T-cell (primary cell): ENCODE results near the gene PERM1. TPM values are rescaled to one million over a fixed set of nuclear protein-coding genes. Genes with fewer than 3 reads are reported as not detected.

Experiments
- ATAC-seq, 4 experiments: fragments of 200-7000 bp in 3 of 4; fragments of 150-1000 bp in 1 of 4; cut with Tn5 transposase; replicated peaks in 1 of 4; 1 replicate in 3 of 4; 2 replicates in 1 of 4; pipeline ENCODE4 v1.10.0; 2021; ENCODE audit warnings: moderate library complexity in 3 of 4, mild to moderate bottlenecking in 2 of 4, moderate number of reproducible peaks in 1 of 4
- CTCF ChIA-PET, 2 donors: fragments of 300-600 bp; sonication (Branson Sonifier 250); formaldehyde crosslinking; loops; one replicate each; lab custom pipeline; 2022; ENCODE audit warnings: antibody characterized with exemption in 2 of 2; lab: Charles Lee
- POLR2A ChIA-PET, 2 donors: fragments of 300-600 bp; sonication (Branson Sonifier 250); formaldehyde crosslinking; loops; one replicate each; lab custom pipeline; 2022; ENCODE audit warnings: antibody characterized with exemption in 2 of 2; lab: Charles Lee
- DNase-seq, 35 experiments: peaks; one replicate each; pipeline versions ENCODE4 v3.0.0 to v3.0.0-alpha.2; 2013 to 2023
- H3K27ac ChIP-seq: one replicate; pipeline ENCODE4 v1.5.1; 2013; ENCODE audit warnings: low read length
- H3K27me3 ChIP-seq, 2 experiments: replicated peaks in 1 of 2; 1 replicate in 1 of 2; 2 replicates in 1 of 2; pipeline versions ENCODE4 v1.6.1 to v1.7.0; 2013; ENCODE audit warnings: low read length in 1 of 2, mixed read lengths in 1 of 2; ENCODE audit not compliant: control insufficient read depth in 2 of 2, insufficient read depth in 2 of 2; ENCODE audit errors: extremely low read depth in 1 of 2
- H3K36me3 ChIP-seq, 2 donors: 1 replicate in 1 of 2; 2 replicates in 1 of 2; pipeline versions ENCODE4 v1.6.1 to v1.7.0; 2013; ENCODE audit warnings: low read length in 1 of 2; ENCODE audit not compliant: control insufficient read depth in 2 of 2, insufficient read depth in 1 of 2; ENCODE audit errors: extremely low read depth in 1 of 2
- H3K4me1 ChIP-seq, 2 experiments: 1 replicate in 1 of 2; 2 replicates in 1 of 2; pipeline versions ENCODE4 v1.6.1 to v1.7.0; 2013; ENCODE audit warnings: low read length in 2 of 2, mixed read lengths in 1 of 2; ENCODE audit not compliant: insufficient read depth in 2 of 2, control insufficient read depth in 1 of 2; ENCODE audit errors: extremely low read depth in 1 of 2
- H3K4me3 ChIP-seq, 2 donors: 1 replicate in 1 of 2; 2 replicates in 1 of 2; pipeline versions ENCODE4 v1.5.1 to v1.7.0; 2013; ENCODE audit warnings: mild to moderate bottlenecking in 2 of 2, low read length in 1 of 2, moderate library complexity in 1 of 2; ENCODE audit not compliant: control insufficient read depth in 1 of 2; ENCODE audit errors: extremely low read depth in 1 of 2
- H3K9me3 ChIP-seq: 2 replicates; pipeline ENCODE4 v1.7.0; 2013
- H3K27ac Mint-ChIP-seq, 2 donors: one replicate each; pipeline ENCODE4 v1.8.0; 2020 to 2021; ENCODE audit warnings: mild to moderate bottlenecking in 2 of 2, mixed read lengths in 2 of 2
- H3K27me3 Mint-ChIP-seq, 2 donors: one replicate each; pipeline ENCODE4 v1.8.0; 2021 to 2022; ENCODE audit warnings: mixed read lengths in 2 of 2
- H3K36me3 Mint-ChIP-seq: one replicate; pipeline ENCODE4 v1.8.0; 2021; ENCODE audit warnings: mixed read lengths
- H3K4me1 Mint-ChIP-seq, 3 donors: one replicate each; pipeline ENCODE4 v1.8.0; 2020 to 2022; ENCODE audit warnings: mixed read lengths in 3 of 3, mild to moderate bottlenecking in 1 of 3
- H3K4me3 Mint-ChIP-seq, 3 donors: one replicate each; pipeline ENCODE4 v1.8.0; 2020 to 2022; ENCODE audit warnings: mild to moderate bottlenecking in 3 of 3, mixed read lengths in 3 of 3, moderate library complexity in 3 of 3
- H3K9me3 Mint-ChIP-seq, 3 donors: one replicate each; pipeline ENCODE4 v1.8.0; 2020 to 2022; ENCODE audit warnings: mixed read lengths in 3 of 3
- WGBS: methylation state at CpG from one replicate; pipeline ENCODE4 v1.1.5; 2013; ENCODE audit warnings: missing lambda C conversion rate; ENCODE audit not compliant: insufficient coverage; 5-methylcytosine and 5-hydroxymethylcytosine counted together
- total RNA-seq, 35 experiments: library from RNA in 6 of 35; stranded (reverse) in 6 of 35; fragments of 120-200 nt in 1 of 35; gene quantifications; one replicate each; pipeline versions ENCODE4 v1.2.1 to v1.2.4 and lab custom pipeline; 2013 to 2026

PERM1 gene
- total RNA-seq, 5 donors from 2014 or later (not counting 1 experiment from before 2014, with no cell fraction given), result not detected

GRCh38 chr1:972726-973458 lies 9.0 kb downstream of the PERM1 start:
- no peaks in the 10 kb centered on the region for H3K9me3 ChIP-seq
- ATAC-seq, result no peak
- H3K4me3 ChIP-seq, result no peak overlapping the region
- no peaks in the 10 kb centered on the region for H3K36me3 ChIP-seq
- no peak overlapping the region for H3K4me3 Mint-ChIP-seq
- peaks cover 0 to 77% of the 10 kb centered on the region in 2 experiments for H3K27me3 ChIP-seq
- ChIA-PET POLR2A (no interaction called here), CTCF (no interaction called here)
- peaks cover 2 to 11% of the 10 kb centered on the region in 2 experiments for H3K4me1 ChIP-seq
- H3K27ac ChIP-seq, result no peak overlapping the region
- H3K36me3 Mint-ChIP-seq, result no peaks in the 10 kb centered on the region
- H3K27me3 Mint-ChIP-seq, result peaks cover 12 to 18% of the 10 kb centered on the region in 2 donors
- 94% methylated on average over 12 of the region's 28 CpGs for WGBS
- H3K4me1 Mint-ChIP-seq, result peaks cover 5 to 6% (median 5%) of the 10 kb centered on the region in 3 donors
- no peaks in the 10 kb centered on the region for H3K9me3 Mint-ChIP-seq
- H3K27ac Mint-ChIP-seq, result no peak overlapping the region
- DNase-seq, result no peak

GRCh38 chr1:971751-972506 lies 10.0 kb downstream of the PERM1 start:
- Mint-ChIP-seq H3K36me3 (no peaks in the 10 kb centered on the region), H3K4me3 (no peak overlapping the region), H3K27me3 (peaks cover 12 to 18% of the 10 kb centered on the region in 2 donors), H3K4me1 (peaks cover 6 to 9% (median 7%) of the 10 kb centered on the region in 3 donors), H3K9me3 (no peaks in the 10 kb centered on the region), H3K27ac (no peak overlapping the region)
- DNase-seq, result no peak
- no peaks in the 10 kb centered on the region for H3K36me3 ChIP-seq
- peaks cover 0 to 83% of the 10 kb centered on the region in 2 experiments for H3K27me3 ChIP-seq
- ATAC-seq, result no peak
- ChIA-PET POLR2A (no interaction called here), CTCF (no interaction called here)
- H3K4me3 ChIP-seq, result no peak overlapping the region
- H3K27ac ChIP-seq, result no peak overlapping the region
- H3K4me1 ChIP-seq, result peaks cover 2 to 20% of the 10 kb centered on the region in 2 experiments
- H3K9me3 ChIP-seq, result no peaks in the 10 kb centered on the region
- whole genome bisulfite sequencing, result 87% methylated on average over 26 of the region's 34 CpGs

- Histone ChIP-seq H3K27me3 (peaks cover 0 to 79% of the 10 kb centered on the region in 2 experiments), H3K36me3 (no peaks in the 10 kb centered on the region), H3K27ac (no peak overlapping the region), H3K9me3 (no peaks in the 10 kb centered on the region), H3K4me1 (peaks cover under 1 to 22% of the 10 kb centered on the region in 2 experiments), H3K4me3 (no peak overlapping the region)
- Mint-ChIP-seq H3K27ac (no peak overlapping the region), H3K9me3 (no peaks in the 10 kb centered on the region), H3K4me3 (no peak overlapping the region), H3K27me3 (peaks cover 12 to 18% of the 10 kb centered on the region in 2 donors), H3K4me1 (peaks cover 6 to 10% (median 7%) of the 10 kb centered on the region in 3 donors), H3K36me3 (no peaks in the 10 kb centered on the region)
- DNase-seq (no peak), ATAC-seq (no peak)
- WGBS, result 64% methylated on average over 20 of the region's 42 CpGs
- CTCF ChIA-PET, result no interaction called here
- POLR2A ChIA-PET, result no interaction called here
Observed at GRCh38 chr1:970973-971730, 10.7 kb downstream of the PERM1 start.

- Histone ChIP-seq H3K4me3 (no peak overlapping the region), H3K27me3 (peaks cover 0 to 71% of the 10 kb centered on the region in 2 experiments), H3K9me3 (no peaks in the 10 kb centered on the region), H3K4me1 (peaks cover 0 to 21% of the 10 kb centered on the region in 2 experiments), H3K27ac (no peak overlapping the region), H3K36me3 (no peaks in the 10 kb centered on the region)
- no peaks in the 10 kb centered on the region for H3K9me3 Mint-ChIP-seq
- no peak overlapping the region for H3K4me3 Mint-ChIP-seq
- peaks cover 7 to 11% of the 10 kb centered on the region in 2 donors for H3K27me3 Mint-ChIP-seq
- DNase-seq (no peak), ATAC-seq (no peak)
- H3K36me3 Mint-ChIP-seq, result no peaks in the 10 kb centered on the region
- CTCF ChIA-PET, result no interaction called here
- peaks cover 0 to 11% (median 9%) of the 10 kb centered on the region in 3 donors for H3K4me1 Mint-ChIP-seq
- 31% methylated on average over 29 of the region's 33 CpGs for WGBS
- POLR2A ChIA-PET, result interaction anchor here in 1 of 2 donors (0.6 kb wide), 1 partner anchor 458 kb away, joined by 7 read pairs; no protein-coding TSS in a partner anchor
- H3K27ac Mint-ChIP-seq, result no peak overlapping the region
Observed at GRCh38 chr1:970242-970972, 11.5 kb downstream of the PERM1 start.

GRCh38 chr1:969260-969855 lies 12.5 kb downstream of the PERM1 start:
- Mint-ChIP-seq H3K36me3 (no peaks in the 10 kb centered on the region), H3K4me3 (no peak overlapping the region), H3K9me3 (no peaks in the 10 kb centered on the region), H3K27ac (no peak overlapping the region), H3K4me1 (peaks cover 0 to 11% (median 9%) of the 10 kb centered on the region in 3 donors), H3K27me3 (peaks cover 7% of the 10 kb centered on the region in 2 donors)
- ChIA-PET CTCF (no interaction called here), POLR2A (no interaction called here)
- WGBS, result 84% methylated on average over 15 of the region's 15 CpGs
- Histone ChIP-seq H3K9me3 (no peaks in the 10 kb centered on the region), H3K27me3 (peaks cover 0 to 61% of the 10 kb centered on the region in 2 experiments), H3K4me1 (peaks cover 0 to 21% of the 10 kb centered on the region in 2 experiments), H3K27ac (no peak overlapping the region), H3K36me3 (no peaks in the 10 kb centered on the region), H3K4me3 (no peak overlapping the region)
- ATAC-seq (no peak), DNase-seq (no peak)
